Stimulated activated CD4-positive, alpha-beta T cell treated with anti-CD3 and anti-CD28 coated beads, Interleukin-1b, Interleukin-23, amount 100 ng/mL, for 1 hour (primary cell): ENCODE results near the gene TP53BP2.

Source experiments
- DNase-seq, 2 donors: peaks; one replicate each; pipeline ENCODE4 v3.0.0-alpha.2; 2020; ENCODE audit warnings: low read depth in 2 of 2

TP53BP2 gene

DNA sequence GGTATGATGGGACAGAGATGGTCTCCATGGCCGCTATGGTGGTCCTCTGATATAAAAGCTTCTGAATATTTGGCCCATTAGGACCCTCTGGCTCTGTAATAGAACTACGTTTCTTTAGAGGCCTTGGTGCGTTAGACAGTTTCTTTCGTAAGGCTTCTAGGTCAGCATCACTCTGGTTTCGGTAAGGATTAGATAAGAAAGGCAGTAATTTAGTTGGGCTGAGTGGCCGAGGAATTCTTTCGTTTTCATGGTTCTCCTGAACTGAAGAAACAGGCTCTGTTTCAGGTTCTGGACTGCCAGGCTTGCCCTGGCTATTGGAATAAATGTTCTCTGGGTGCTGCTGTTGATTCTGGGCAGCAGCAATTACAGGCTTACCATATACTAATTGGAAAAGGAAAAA is 49.5 kb downstream of the TP53BP2 start:
- DNase-seq = no peak

DNA sequence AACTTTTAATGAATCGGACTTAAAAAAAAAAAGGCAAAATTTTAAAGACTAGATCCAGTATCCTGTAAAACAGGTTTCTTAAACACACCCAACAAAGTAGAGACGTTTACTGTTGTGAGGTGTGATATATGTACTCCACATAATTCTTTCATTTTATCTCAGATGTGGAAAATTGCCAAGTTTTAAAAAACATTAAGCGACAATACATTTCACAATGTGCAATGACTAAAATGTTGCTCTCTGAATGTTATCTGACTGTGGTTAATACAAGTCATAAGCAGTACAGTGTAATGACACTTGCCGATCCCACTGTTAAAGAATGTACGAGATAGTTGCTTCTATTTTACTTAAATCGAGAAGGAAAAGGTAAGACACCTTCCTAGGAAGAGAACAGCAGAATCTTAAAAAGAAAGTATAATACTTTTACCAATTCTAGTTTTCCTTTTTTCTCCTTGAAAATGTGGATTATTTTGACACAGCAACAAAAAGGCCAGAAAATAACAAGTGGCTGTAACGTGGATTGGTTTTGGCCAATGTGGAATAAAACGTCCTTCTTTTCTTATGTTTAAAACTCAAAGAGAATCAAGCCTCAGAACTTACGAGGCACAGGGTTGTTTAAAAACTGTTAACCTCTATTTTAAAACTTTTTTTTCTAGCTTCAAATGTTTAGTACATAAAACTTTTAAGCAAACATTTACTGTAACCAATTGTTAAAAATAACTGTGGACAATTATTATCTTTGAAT is 51.4 kb downstream of the TP53BP2 start:
- DNase-seq = no peak

DNA sequence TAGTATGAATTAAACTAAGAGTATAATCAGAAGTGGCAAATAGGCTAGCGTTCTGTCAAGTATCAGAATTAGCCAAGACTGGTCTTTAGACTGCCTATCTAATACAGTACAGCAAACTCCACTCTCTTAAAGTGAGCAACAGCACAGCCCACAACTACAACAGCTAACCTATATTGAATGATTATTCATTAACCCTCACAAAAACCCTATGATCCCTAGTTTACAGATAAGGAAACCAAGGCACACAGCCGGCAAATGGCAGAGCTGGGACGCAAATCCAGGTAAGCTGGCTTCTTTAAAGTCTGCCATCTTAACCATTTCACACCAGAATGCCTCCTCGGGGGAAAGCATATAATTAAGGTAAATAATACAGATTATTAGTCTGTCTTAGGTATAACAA is 52.0 kb downstream of the TP53BP2 start:
- DNase-seq = no peak

DNA sequence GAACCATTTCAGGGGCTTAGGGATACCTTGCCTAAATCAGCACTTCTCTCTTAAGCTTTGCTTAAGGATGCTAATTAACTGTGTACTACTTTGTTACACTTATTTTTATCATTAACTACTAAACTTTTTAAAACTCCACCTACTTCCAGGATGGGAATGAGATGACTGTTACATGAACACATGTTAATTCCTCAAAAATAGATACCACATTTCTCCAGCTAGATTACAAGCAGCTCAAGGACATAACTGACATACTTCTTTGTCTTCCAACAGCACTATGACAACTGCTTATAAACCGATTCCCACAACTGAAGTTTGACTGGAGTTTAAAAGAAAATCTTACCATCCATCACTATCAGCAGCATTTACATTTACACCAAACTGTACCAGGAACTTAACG is 53.7 kb downstream of the TP53BP2 start:
- DNase-seq = no peak

DNA sequence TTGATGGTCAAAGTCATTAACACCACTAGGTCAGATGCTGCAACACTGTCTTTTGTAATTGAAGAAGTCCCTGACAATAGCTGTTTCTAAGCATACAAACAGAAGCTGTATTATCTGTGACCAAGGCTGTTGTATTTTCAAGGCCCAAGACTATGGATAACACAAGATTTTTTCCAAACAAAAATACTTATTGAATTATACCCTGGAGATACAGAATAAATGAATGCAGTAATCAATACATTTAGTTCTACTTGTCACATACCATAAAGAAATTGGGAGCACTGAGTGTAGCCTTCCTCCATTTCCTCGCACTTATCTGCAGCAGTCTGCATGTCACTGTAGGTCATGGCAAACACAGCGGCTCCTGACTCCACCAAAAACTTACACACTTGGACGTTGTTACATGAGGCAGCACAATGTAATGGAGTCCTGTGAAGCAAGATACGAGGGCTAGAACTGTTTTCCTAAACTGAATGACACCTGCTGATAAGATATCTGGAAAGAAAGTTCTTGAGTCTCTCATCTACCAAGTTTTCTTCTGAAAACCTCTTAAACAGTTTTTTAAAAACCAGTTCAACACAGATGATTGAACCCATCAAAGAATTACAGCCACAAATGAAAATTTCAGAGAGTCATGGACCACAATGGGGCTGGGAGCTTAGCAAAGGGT is 56.9 kb downstream of the TP53BP2 start:
- DNase-seq = no peak

DNA sequence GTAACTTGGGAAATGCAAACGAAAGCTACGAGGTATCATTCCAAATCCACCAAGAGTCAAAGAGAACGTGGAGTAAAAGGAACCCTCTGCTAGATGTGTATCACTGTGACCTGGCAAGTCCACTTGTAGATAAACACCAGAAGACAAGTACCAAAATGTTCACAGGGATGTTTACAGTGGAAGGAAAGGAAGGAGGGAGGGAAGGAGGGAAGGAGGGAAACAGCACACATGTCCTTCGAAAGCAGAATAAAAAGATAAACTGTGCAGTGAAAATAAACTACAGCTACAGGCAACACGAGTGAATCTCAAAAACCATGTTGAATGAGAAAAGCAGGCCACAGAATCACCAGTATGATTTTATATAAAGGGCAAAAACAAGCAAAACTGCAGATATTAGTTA is 59.9 kb downstream of the TP53BP2 start:
- DNase-seq = no peak

DNA sequence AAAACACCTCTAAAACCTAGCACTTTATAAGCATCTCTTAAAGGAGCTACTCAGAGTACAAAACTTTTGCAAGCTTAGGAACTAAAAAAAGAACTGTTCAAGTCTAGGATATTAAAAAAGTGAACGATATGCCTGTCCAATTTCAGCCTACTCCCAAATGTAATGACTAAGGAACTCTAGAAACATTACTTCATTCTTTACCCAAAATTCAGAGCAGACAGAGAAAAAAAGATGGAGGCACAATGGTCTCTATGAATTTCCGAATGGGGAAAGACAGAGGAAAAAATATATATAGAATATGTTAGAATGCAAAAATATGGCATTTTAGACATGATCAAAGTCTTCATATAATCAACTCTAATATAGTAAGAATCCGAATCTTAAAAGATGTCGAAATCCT is 61.2 kb downstream of the TP53BP2 start:
- DNase-seq = no peak

DNA sequence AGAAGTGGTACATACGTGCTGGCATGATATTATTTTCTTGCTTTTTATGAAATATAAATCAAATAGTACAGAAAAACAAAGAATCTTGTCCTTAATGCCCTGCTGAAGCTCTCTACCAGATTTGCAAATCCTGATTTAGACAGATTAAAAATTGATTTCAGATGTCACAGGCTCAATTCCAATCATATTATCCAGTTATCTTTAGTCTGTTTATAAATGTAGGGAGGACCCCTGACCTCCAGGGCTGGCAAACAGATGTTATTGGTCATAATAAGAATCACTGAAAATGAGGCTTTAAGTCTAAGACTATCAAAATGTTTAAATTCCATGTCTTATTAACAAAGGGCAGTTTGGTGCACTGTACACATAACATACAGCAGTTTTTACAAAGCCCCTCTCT is 62.1 kb downstream of the TP53BP2 start:
- no peak for DNase-seq

DNA sequence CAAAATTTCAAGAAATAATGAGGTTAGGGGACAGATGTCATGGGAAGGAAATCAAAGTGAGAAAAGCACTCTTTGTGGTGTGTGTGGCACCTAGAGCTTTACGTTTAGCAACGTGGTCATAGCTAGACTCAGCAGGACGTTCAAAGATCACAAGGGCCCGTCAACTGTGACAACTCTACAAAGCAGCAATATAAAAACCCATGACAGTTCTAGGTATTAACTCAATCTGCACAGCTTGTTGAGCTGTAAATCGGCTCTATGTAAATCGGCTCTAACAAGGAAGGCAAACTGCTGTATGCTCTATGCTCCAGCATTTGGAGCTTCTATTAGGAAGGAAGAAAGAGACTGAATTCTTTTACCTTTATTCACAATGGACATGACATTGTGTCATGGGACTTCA is 64.8 kb downstream of the TP53BP2 start:
- DNase-seq = no peak

DNA sequence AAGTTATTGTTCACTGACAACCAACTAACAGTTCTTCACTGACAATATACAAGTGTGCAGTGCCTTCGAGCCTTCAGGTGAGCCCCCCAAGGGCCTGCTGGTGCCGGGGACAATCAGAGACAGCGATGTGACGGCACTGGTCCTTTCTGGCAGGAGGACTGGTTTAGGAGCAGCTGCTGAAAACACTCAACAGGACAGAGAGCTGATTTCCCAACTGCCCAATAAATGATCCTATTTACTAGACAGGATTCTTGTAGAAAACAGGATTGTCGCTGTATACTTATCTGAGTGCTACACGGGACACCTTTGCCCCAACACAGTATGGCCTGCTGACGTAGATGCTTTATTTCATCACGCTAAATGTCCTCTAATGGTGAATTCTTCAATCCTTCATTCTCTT is 65.4 kb downstream of the TP53BP2 start:
- no peak for DNase-seq

DNA sequence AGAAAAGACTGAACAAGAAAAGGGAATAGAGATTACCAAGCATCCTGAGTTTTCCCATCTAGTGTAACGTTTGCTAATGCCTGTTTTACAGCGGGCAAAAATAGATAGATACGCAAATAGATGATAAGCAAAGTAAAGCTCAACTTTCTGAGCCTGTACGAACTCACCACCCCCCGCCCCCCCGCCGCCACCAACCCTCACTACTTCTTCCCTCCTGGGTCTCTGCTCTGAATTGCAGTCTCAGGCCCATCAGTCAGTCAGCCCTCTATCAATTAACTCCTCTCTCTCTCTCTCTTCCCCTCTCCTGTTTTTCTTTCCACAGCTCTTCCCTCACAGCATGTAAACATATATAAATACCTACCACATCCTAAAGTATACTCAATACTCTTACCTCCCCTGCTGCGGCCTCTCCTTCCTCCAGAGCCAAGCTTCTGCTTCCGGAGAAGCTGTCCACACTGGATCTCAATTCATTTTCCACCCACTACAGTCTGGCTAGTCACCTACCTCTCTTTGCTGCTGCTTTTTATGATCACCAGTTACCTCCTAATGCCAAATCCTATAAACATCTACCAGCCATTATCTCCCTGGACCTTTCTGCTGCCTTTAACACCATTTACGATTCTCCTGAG is 68.8 kb downstream of the TP53BP2 start:
- no peak for DNase-seq

DNA sequence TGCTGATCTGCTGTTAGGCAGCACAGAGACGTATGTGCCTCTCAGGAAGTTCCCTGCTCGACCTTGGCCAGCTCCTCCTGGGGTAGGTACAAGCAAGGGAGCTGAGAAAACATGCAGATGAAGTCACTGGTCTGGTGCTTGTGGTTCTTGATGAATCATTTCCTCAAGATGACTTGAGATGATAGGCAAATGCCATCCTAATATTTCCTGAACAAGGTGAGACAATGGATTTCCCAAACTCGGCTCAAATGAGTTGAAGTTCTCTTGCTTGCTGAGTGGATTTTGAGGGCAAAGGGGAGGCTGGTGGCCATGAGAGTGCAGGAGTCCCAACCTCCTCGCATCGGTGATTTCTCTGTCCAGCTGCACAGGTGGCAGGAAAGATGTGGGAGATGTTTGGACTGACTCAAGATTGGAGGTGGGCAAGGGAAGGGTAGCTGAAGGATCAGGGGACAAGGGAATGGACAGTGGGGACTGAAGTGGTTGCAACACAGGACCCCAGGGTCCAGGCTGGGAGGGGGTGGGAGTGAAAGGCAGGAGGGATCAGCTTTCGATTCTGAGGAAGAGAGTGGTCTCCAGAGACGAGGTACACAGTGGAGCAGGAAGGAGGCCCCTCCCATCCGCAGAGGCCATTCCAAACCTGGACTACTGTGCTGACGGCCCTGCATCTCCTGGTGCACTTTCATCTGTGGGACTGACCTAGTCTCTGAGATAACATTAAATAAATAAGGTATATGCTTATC is 69.5 kb downstream of the TP53BP2 start:
- peak in 1 of 2 donors; percentile 7 for DNase-seq

DNA sequence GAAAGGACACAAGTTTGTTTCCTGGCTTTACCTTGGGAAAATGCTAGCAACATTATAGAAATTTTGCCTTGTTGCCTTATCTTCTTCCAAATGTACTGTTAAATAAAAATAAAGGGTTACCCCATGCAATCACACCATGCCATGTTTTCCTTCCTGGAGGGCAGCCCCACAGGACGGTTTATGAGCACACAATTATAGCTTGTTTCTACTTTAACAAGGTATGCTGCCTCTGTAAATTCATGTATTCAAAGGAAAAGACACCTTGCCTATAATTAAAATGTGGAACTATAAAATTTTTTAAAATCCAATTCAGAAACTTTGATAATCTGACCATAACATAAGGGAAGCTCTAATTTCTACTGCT is 70.1 kb downstream of the TP53BP2 start:
- DNase-seq = no peak

DNA sequence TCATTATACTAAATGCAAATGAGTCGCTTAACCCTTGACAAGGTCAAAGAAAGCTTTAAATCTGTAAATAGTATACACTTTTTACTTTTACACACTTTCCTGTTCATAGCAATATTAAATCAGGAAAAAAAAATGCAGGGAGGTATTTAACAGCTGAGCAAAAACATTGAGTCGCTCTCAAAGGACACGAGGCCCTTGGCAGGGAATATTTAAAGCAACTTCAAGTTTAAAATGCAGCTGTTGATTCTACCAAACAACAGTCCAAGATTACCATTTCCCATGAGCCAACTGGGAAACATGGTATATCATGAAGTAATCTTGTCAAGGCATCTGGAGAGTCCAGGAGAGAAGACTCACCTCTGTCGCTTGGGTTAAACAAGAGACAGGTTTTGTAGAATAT is 70.7 kb downstream of the TP53BP2 start:
- no peak for DNase-seq

DNA sequence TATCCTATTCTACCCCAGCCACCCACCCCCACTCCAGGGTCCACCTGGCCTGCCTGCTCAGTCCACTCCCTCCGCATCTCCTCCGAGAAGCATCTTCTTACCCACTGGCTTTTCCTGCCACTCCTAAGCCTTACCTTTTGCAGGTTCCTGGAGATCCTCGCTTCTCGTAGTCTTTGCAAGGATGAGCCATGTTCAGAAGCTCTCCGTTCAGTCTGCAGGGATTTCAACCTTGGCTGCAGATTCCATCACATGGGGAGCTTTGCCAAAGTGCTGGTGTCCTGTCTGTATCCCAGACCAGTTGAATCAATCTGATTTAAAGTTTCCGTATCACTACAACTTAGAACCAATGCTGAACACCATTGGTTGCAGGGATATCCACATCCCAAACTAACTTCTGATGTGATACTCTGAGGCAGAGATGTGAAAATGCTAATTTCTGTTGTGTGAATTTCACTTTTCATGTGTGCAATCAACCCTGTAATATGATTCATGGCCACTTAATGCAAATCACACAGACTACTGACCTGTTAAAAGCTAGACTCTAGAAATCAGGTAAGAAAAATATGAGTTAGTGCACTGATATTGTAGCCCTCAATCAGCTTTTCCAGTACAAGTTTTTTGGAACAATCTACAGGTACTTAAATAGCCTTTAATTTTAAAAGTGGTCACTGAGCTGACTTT is 71.5 kb downstream of the TP53BP2 start:
- DNase-seq = no peak

DNA sequence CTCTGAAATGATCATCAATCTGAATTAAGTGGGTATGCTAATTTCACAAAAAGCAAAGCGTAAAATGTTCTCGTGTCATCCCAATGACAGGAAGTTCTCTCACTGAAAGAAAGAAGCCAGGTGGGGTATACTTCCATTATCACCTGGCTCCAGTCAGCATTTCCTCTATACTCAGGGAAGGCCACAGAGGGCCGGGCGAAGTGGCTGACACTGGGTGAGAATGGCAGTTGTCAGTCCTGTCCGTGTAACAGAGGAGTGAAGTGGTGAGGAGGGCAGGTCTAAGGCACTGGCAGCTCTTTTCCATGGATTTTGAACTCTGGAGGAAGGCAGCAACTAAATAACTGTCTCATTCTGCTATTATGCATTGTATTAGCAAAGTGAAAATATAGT is 73.0 kb downstream of the TP53BP2 start:
- no peak for DNase-seq

DNA sequence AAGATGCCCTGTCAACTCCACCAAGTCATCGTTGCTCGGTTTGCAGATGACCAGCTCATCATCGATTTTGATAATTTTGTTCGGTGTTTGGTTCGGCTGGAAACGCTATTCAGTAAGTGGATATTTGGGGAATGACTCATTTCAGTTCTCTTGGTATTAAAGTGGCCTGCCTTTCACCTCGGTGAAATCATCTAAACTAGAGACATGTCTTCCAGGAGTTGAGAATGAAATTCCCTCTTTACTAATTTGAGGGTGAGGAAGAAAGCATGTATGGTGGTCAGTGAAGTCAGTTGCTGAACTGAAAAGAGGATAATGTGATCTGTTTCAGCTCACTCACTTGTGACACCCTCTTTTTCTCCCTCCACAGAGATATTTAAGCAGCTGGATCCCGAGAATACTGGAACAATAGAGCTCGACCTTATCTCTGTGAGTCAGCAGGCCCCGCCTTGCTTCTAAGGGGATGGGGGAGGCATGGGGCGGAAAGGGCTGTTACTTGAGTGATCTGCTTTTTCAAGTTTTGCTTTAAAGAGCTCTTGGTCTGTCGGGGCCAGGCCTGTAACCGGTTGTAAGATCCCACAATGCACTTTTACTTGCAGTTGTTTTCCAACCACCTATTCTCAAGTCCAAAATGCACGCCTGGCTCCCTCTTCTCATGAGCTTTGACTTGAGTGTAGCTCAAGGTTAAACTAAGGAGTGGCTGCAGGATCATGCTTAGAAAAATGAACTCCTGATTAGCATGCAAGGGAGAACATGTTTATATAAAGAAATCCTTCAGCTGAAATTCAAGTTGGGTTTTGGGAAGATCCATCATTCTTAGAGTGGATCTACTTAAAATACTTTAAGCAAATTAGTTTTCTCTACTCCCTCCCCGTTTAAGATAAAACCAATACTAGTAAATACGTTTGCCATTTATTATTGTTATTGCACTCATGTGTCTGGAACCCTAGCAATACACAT is 73.7 kb downstream of the TP53BP2 start:
- DNase-seq = no peak

DNA sequence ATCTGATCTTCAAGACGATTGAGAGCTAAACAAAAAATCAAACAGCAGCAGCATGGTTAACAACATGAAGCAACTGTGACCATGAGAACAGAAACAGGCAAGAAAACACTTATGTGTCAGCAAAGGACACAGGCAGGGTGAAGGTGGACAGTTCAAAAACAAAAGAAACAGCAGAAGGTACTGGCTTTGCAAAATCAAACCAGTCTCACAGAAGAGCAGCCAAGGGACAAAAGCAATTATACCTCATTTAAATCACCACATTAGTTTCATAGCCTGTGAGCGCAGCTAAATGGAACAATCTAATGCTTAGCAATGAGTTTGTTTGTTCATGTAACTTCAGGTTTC is 74.3 kb downstream of the TP53BP2 start:
- no peak for DNase-seq

DNA sequence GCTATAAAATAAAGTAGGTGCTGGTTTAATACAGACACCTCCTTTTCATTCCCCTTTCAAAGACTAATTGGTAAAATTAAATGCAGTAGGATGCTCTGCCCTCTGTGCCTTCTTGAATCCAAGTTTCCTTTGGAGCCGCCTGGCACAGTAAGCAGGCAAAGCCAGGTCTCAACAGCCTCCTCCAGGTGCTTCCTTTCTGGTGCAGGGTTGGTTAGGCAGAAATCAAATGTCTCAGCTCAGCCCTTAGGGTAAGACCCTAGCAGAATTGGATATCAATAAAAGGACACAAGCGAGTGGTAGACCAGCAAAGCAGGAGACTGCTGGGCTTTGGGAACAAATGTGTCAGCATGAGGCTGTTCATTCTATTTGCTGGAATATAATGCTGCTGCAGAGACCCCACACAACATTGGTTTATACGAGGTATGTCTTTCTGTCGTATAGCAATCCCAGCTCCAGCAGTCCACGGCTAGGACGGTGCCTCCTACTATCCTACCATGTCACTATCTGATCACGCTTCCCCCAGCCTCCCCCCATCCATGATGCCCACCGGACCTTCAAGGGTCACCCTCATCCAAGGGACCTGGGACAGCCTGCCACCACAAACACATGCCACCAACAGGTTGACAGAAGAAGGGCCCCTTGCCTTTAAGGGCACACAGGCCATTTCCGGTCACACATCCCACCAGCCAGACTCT is 75.0 kb downstream of the TP53BP2 start:
- DNase-seq = no peak

DNA sequence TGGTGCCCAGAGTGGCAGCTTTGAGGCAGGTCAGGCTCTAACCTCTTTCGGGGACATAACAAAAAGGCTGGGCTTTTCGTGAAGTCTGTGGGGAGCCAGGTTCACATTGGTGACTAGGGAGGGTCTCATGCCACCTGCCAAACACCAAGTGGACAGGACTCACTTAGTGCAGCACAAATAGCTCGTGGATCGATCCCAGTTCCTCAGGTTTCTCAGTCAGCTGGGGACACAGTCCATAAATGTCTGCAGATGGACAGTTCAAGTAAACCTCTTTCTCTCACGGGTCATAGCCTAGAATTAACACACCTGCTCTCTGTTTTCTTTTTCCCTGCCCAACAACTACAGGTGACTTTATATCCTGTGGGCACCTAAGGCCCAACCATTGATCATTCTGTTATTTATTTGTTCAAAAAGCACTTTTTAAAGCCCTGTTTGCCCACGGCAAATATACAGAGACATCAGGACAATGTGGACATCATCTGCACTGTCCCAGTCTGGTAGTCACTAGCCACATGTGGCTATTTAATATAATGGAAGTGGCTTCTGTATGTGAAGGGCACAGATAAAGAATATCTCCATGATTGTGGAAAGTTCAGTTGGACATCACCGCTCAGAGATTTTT is 79.9 kb downstream of the TP53BP2 start:
- DNase-seq = no peak
